ENCODE results near the gene CIP2A.

CIP2A gene

DNA sequence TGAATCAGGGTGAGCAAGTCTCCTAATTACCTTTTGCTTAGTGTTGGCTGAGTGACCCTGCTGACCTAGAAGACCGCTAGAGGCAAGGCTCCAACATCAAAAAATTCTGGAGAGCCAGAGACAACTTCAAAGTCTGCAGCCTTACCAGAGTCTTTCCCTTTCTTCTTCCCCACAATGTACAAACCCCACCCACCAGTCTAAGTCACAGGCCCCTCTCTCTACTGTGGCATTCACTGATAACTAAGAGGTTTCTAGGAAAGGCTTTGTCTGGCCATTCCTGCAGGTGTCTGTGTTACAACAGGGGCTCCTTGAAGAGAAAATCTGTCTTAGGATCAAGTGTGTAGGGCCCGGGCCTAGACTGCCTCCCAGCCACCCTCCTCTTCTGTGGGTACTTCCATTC lies 79.4 kb downstream of the CIP2A start:
- Histone ChIP-seq H4K20me1 (ENCODE audit: insufficient read depth, low read length) (no peaks in the 10 kb centered on the region), H3K27me3 (ENCODE audit: insufficient read depth, low read length) (no peaks in the 10 kb centered on the region), H3K36me3 (ENCODE audit: insufficient read depth, low read length) (no peaks in the 10 kb centered on the region), H3K27ac (ENCODE audit: low read depth, low read length, poor library complexity, severe bottlenecking) (no peak overlapping the region), H3K4me2 (ENCODE audit: low read length) (no peak overlapping the region), H3K9me3 (ENCODE audit: low read length) (no peaks in the 10 kb centered on the region), H3K9ac (ENCODE audit: low read length) (no peak overlapping the region), H3K9me2 (ENCODE audit: low read depth, low read length) (no peaks in the 10 kb centered on the region), H3K79me2 (ENCODE audit: insufficient read depth, low read length) (no peaks in the 10 kb centered on the region), H2AFZ (ENCODE audit: low read length) (no peak overlapping the region), H3F3A (ENCODE audit: insufficient read depth, low read length) (no peaks in the 10 kb centered on the region), H3K4me1 (ENCODE audit: insufficient read depth, low read length, severe bottlenecking) (no peaks in the 10 kb centered on the region), H3K4me3 (ENCODE audit: low read depth, low read length, poor library complexity, severe bottlenecking) (no peak overlapping the region)
- no peak for TF ChIP-seq EZH2 (IDR thresholded peaks at IDR 0.05; ENCODE audit: borderline replicate concordance, low read length)
- TF ChIP-seq, protein P1, sequence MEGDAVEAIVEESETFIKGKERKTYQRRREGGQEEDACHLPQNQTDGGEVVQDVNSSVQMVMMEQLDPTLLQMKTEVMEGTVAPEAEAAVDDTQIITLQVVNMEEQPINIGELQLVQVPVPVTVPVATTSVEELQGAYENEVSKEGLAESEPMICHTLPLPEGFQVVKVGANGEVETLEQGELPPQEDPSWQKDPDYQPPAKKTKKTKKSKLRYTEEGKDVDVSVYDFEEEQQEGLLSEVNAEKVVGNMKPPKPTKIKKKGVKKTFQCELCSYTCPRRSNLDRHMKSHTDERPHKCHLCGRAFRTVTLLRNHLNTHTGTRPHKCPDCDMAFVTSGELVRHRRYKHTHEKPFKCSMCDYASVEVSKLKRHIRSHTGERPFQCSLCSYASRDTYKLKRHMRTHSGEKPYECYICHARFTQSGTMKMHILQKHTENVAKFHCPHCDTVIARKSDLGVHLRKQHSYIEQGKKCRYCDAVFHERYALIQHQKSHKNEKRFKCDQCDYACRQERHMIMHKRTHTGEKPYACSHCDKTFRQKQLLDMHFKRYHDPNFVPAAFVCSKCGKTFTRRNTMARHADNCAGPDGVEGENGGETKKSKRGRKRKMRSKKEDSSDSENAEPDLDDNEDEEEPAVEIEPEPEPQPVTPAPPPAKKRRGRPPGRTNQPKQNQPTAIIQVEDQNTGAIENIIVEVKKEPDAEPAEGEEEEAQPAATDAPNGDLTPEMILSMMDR (IDR thresholded peaks at IDR 0.05; ENCODE audit: low read length), result no peak

GRCh38 chr3:108509263-108509662 lies 80.0 kb downstream of the CIP2A start:
- H3K27me3 ChIP-seq (ENCODE audit: insufficient read depth, low read length), result no peaks in the 10 kb centered on the region
- no peak for TF ChIP-seq EZH2 (IDR thresholded peaks at IDR 0.05; ENCODE audit: borderline replicate concordance, low read length)
- TF ChIP-seq, protein P1 (IDR thresholded peaks at IDR 0.05; ENCODE audit: low read length), result no peak
- H3K27ac ChIP-seq (ENCODE audit: low read depth, low read length, poor library complexity, severe bottlenecking), result no peak overlapping the region
- no peak overlapping the region for H3K4me3 ChIP-seq (ENCODE audit: low read depth, low read length, poor library complexity, severe bottlenecking)
- no peaks in the 10 kb centered on the region for H3K9me2 ChIP-seq (ENCODE audit: low read depth, low read length)
- H3K9me3 ChIP-seq (ENCODE audit: low read length), result no peaks in the 10 kb centered on the region
- H3K9ac ChIP-seq (ENCODE audit: low read length), result no peak overlapping the region
- H3K4me2 ChIP-seq (ENCODE audit: low read length), result no peak overlapping the region
- H2AFZ ChIP-seq (ENCODE audit: low read length), result no peak overlapping the region
- no peaks in the 10 kb centered on the region for H3K36me3 ChIP-seq (ENCODE audit: insufficient read depth, low read length)
- no peaks in the 10 kb centered on the region for H3K4me1 ChIP-seq (ENCODE audit: insufficient read depth, low read length, severe bottlenecking)
- no peaks in the 10 kb centered on the region for H3F3A ChIP-seq (ENCODE audit: insufficient read depth, low read length)
- no peaks in the 10 kb centered on the region for H4K20me1 ChIP-seq (ENCODE audit: insufficient read depth, low read length)
- H3K79me2 ChIP-seq (ENCODE audit: insufficient read depth, low read length), result no peaks in the 10 kb centered on the region

DNA sequence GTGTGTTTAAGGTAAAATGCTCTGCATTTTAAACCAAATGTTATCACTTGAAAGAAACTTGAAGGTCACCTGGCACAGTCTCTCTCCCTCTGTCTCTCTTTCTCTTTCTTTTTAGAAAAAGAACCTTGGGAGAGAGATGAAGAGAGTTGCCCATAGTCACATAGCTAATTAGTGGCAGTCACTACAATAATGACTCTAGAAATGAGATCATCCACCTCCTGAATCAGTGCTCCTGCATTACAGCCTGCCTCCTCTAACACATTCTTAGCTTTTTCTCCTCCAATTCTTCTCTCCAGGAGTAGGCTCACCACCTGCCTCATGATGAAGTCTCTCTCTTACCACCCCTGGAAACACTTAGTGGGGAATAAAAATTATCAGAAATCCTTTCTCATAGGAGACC lies 81.3 kb downstream of the CIP2A start:
- Histone ChIP-seq H3F3A (ENCODE audit: insufficient read depth, low read length) (no peaks in the 10 kb centered on the region), H3K36me3 (ENCODE audit: insufficient read depth, low read length) (no peaks in the 10 kb centered on the region), H3K9ac (ENCODE audit: low read length) (no peak overlapping the region), H4K20me1 (ENCODE audit: insufficient read depth, low read length) (no peaks in the 10 kb centered on the region), H3K9me2 (ENCODE audit: low read depth, low read length) (no peaks in the 10 kb centered on the region), H3K27me3 (ENCODE audit: insufficient read depth, low read length) (no peaks in the 10 kb centered on the region), H3K4me2 (ENCODE audit: low read length) (no peak overlapping the region), H3K9me3 (ENCODE audit: low read length) (no peaks in the 10 kb centered on the region), H3K27ac (ENCODE audit: low read depth, low read length, poor library complexity, severe bottlenecking) (no peak overlapping the region), H2AFZ (ENCODE audit: low read length) (no peak overlapping the region), H3K4me1 (ENCODE audit: insufficient read depth, low read length, severe bottlenecking) (no peaks in the 10 kb centered on the region), H3K79me2 (ENCODE audit: insufficient read depth, low read length) (no peaks in the 10 kb centered on the region), H3K4me3 (ENCODE audit: low read depth, low read length, poor library complexity, severe bottlenecking) (no peak overlapping the region)
- no peak for TF ChIP-seq EZH2 (IDR thresholded peaks at IDR 0.05; ENCODE audit: borderline replicate concordance, low read length)
- TF ChIP-seq, protein P1 (IDR thresholded peaks at IDR 0.05; ENCODE audit: low read length), result no peak
